ENCODE measurements around the gene PPP1R1C. TPM values are rescaled to one million over a fixed set of nuclear protein-coding genes. Genes with fewer than 3 reads are reported as not detected.

Gene PPP1R1C
- total RNA-seq, 2 experiments from 2014 or later: not detected

- CTCF ChIA-PET (ENCODE audit: unreplicated experiment): no interaction called here
Observed at GRCh38 chr2:182057002-182057401, 71.3 kb downstream of the PPP1R1C start.

GRCh38 chr2:182058056-182058455, 72.4 kb downstream of the PPP1R1C start:
- CTCF ChIA-PET (ENCODE audit: unreplicated experiment): no interaction called here
- Histone ChIP-seq H3K4me2 (ENCODE audit: low read length) (no peak overlapping the region), H3K27ac (ENCODE audit: low read depth, low read length, poor library complexity, severe bottlenecking) (no peak overlapping the region), H3K79me2 (ENCODE audit: insufficient read depth, low read depth, low read length) (no peaks in the 10 kb centered on the region), H3K9me3 (ENCODE audit: low read length) (no peaks in the 10 kb centered on the region), H3K4me3 (ENCODE audit: low read depth, low read length, poor library complexity, severe bottlenecking) (no peak overlapping the region), H3K9me2 (ENCODE audit: insufficient read depth, low read length) (no peaks in the 10 kb centered on the region), H2AFZ (ENCODE audit: low read length) (no peak overlapping the region), H4K20me1 (ENCODE audit: insufficient read depth, low read length) (no peaks in the 10 kb centered on the region), H3K36me3 (ENCODE audit: insufficient read depth, low read length) (no peaks in the 10 kb centered on the region), H3K4me1 (ENCODE audit: insufficient read depth, low read length, poor library complexity, severe bottlenecking) (no peaks in the 10 kb centered on the region)
- BruUV-seq (replicated peaks): no TSS peak
- intact Hi-C loops (cut with micrococcal nuclease; ENCODE audit: unreplicated experiment): no loop called here
- POLR2A ChIA-PET: no interaction called here
- no peak for DNase-seq (ENCODE audit: low spot score)
- no peak for TF ChIP-seq EZH2phosphoT487 (IDR thresholded peaks at IDR 0.05; ENCODE audit: borderline replicate concordance, low read depth, low read length)

More at GRCh38 chr2:182057002-182057401, 71.3 kb downstream of the PPP1R1C start:
- no peak for TF ChIP-seq EZH2phosphoT487 (IDR thresholded peaks at IDR 0.05; ENCODE audit: borderline replicate concordance, low read depth, low read length)
- TF ChIP-seq CTCF (conservative IDR thresholded peaks at IDR 0.05; ENCODE audit: low read length): no peak
- H3K4me1 ChIP-seq (ENCODE audit: insufficient read depth, low read length, poor library complexity, severe bottlenecking): no peaks in the 10 kb centered on the region
- no peak overlapping the region for H2AFZ ChIP-seq (ENCODE audit: low read length)
- POLR2A ChIA-PET: no interaction called here
- intact Hi-C loops (cut with micrococcal nuclease; ENCODE audit: unreplicated experiment): no loop called here
- no peak overlapping the region for H3K4me3 ChIP-seq (ENCODE audit: low read depth, low read length, poor library complexity, severe bottlenecking)
- H3K9me2 ChIP-seq (ENCODE audit: insufficient read depth, low read length): no peaks in the 10 kb centered on the region
- no peak overlapping the region for H3K27ac ChIP-seq (ENCODE audit: low read depth, low read length, poor library complexity, severe bottlenecking)
- no peaks in the 10 kb centered on the region for H4K20me1 ChIP-seq (ENCODE audit: insufficient read depth, low read length)
- no peak overlapping the region for H3K4me2 ChIP-seq (ENCODE audit: low read length)
- no peaks in the 10 kb centered on the region for H3K9me3 ChIP-seq (ENCODE audit: low read length)
- no peak for DNase-seq (ENCODE audit: low spot score)
- H3K79me2 ChIP-seq (ENCODE audit: insufficient read depth, low read depth, low read length): no peaks in the 10 kb centered on the region
- no peaks in the 10 kb centered on the region for H3K36me3 ChIP-seq (ENCODE audit: insufficient read depth, low read length)
- no TSS peak for BruUV-seq (replicated peaks)

DNA sequence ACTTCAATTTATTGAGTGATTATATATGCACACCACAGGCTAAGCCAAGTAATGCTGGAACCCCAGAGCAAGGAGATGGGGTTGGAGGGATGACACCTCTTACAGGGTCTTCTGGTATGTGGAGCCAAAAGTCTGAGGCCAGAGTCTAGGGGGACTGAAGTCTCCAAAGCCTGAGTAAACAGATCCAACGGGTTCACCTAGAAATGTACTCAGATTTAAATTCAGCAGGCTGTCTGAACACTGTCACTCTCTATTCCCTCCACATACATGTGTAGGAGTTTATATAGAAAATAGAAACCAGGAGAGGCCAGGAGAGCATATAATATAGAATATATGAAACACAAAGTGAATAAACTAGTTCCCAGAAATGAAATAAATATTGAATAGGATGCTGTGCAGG, 76.1 kb downstream of the PPP1R1C start:
- intact Hi-C loops (cut with micrococcal nuclease; ENCODE audit: unreplicated experiment): no loop called here
- Histone ChIP-seq H3K4me3 (ENCODE audit: low read depth, low read length, poor library complexity, severe bottlenecking) (no peak overlapping the region), H3K4me2 (ENCODE audit: low read length) (no peak overlapping the region), H4K20me1 (ENCODE audit: insufficient read depth, low read length) (no peaks in the 10 kb centered on the region), H3K9me3 (ENCODE audit: low read length) (no peaks in the 10 kb centered on the region), H2AFZ (ENCODE audit: low read length) (no peak overlapping the region), H3K36me3 (ENCODE audit: insufficient read depth, low read length) (no peaks in the 10 kb centered on the region), H3K27ac (ENCODE audit: low read depth, low read length, poor library complexity, severe bottlenecking) (no peak overlapping the region), H3K4me1 (ENCODE audit: insufficient read depth, low read length, poor library complexity, severe bottlenecking) (no peaks in the 10 kb centered on the region), H3K9me2 (ENCODE audit: insufficient read depth, low read length) (no peaks in the 10 kb centered on the region), H3K79me2 (ENCODE audit: insufficient read depth, low read depth, low read length) (no peaks in the 10 kb centered on the region)
- no peak for DNase-seq (ENCODE audit: low spot score)
- TF ChIP-seq EZH2phosphoT487 (IDR thresholded peaks at IDR 0.05; ENCODE audit: borderline replicate concordance, low read depth, low read length): no peak
- ChIA-PET CTCF (ENCODE audit: unreplicated experiment) (no interaction called here), POLR2A (no interaction called here)
- no TSS peak for BruUV-seq (replicated peaks)

DNA sequence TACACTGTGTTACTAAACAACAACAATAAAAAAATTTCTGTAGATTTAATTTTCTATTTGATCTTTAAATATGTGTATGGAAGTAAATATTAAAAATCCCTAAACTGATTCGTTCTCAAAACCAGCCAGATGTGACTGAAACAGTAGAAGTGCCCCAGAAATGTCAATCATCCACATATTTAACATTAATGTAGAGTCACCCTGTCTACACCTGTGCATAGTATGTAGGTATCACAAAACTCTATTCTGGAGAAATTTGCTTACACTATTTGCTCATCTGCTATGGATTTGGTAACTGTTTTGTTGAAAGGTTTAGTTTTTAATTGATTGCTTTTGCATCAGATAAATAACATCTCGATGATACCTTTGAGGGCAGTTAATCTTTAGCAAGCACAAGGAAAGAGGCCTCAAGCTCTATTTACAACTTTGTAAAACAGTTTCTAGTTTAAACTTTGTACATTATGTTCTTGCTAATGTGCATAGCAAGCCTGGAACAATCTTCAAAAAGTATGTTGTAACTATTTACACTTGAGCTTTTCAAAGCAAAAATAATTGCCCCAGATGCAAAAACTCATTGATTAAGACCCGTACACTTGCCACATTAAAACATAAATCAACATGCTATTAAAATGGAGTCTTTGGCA, 76.8 kb downstream of the PPP1R1C start:
- H3K4me3 ChIP-seq (ENCODE audit: low read depth, low read length, poor library complexity, severe bottlenecking): no peak overlapping the region
- no TSS peak for BruUV-seq (replicated peaks)
- no peak for DNase-seq (ENCODE audit: low spot score)
- CTCF ChIA-PET (ENCODE audit: unreplicated experiment): no interaction called here
- H3K27ac ChIP-seq (ENCODE audit: low read depth, low read length, poor library complexity, severe bottlenecking): no peak overlapping the region
- no peak overlapping the region for H2AFZ ChIP-seq (ENCODE audit: low read length)
- H3K4me2 ChIP-seq (ENCODE audit: low read length): no peak overlapping the region
- no peaks in the 10 kb centered on the region for H3K4me1 ChIP-seq (ENCODE audit: insufficient read depth, low read length, poor library complexity, severe bottlenecking)
- H3K36me3 ChIP-seq (ENCODE audit: insufficient read depth, low read length): no peaks in the 10 kb centered on the region
- no peaks in the 10 kb centered on the region for H3K9me2 ChIP-seq (ENCODE audit: insufficient read depth, low read length)
- POLR2A ChIA-PET: no interaction called here
- H3K9me3 ChIP-seq (ENCODE audit: low read length): no peaks in the 10 kb centered on the region
- TF ChIP-seq CTCF (conservative IDR thresholded peaks at IDR 0.05; ENCODE audit: low read length) (no peak), EZH2phosphoT487 (IDR thresholded peaks at IDR 0.05; ENCODE audit: borderline replicate concordance, low read depth, low read length) (no peak)
- H3K79me2 ChIP-seq (ENCODE audit: insufficient read depth, low read depth, low read length): no peaks in the 10 kb centered on the region
- no peaks in the 10 kb centered on the region for H4K20me1 ChIP-seq (ENCODE audit: insufficient read depth, low read length)
- intact Hi-C loops (cut with micrococcal nuclease; ENCODE audit: unreplicated experiment): no loop called here
